Fibroblast of upper back skin (primary cell): ENCODE data around the gene TMUB2.
A peak's percentile ranks its signal among the peaks of the same experiment; 100 is the strongest.

Source experiments
- DNase-seq: peaks from one replicate; pipeline ENCODE4 v3.0.0-alpha.2; 2013

The TMUB2 gene

GRCh38 chr17:44203731-44204440, 17.1 kb downstream of the TMUB2 start:
- DNase-seq = peak; percentile 58

GRCh38 chr17:44204441-44204882, 17.7 kb downstream of the TMUB2 start:
- DNase-seq = peak; percentile 64

DNA sequence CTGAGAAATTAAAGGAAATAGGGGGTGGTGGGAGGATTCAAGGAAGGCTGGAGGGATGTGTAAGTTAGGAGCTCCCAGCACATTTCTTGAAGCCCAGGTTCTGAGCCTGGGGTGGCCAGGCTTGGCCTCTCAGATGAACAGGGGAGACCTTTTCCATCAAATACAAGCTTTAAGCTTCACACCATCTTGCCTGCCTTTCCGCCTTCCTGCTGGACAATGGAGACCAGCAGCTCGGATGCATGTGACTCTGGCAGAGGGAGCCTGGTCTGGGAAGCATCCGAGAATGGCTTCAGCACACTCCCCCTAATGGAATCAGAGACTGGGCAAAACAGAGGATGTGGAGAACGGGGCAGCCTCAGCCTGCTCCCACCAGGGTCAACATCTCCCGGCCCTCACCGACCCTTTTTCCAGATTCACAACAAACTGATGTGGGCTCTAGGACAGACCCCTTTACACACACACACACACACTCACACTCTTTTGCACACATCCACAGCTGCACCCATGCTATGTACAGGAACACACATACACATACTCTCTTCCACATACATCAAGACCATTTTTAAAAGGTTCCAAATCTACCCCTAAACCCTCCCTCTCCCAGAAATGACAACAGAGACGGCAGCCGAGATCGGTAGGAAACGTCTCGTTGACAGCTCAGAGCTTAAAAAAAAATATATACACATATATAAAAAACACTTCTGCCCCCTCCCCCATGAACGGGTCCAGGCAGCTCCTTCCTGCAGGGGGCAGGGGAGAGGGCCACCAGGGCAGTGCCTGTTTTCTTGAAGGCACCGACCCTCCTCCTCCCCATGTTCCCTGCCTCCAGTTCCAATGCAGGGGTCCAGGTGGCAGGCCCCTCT, 19.4 kb downstream of the TMUB2 start:
- peak; percentile 11 for DNase-seq

- DNase-seq = no peak
These were observed 20.0 kb downstream of the TMUB2 start for GRCh38 chr17:44206825-44207155.

- DNase-seq = no peak
These were observed 20.5 kb downstream of the TMUB2 start for GRCh38 chr17:44207319-44207718.

DNA sequence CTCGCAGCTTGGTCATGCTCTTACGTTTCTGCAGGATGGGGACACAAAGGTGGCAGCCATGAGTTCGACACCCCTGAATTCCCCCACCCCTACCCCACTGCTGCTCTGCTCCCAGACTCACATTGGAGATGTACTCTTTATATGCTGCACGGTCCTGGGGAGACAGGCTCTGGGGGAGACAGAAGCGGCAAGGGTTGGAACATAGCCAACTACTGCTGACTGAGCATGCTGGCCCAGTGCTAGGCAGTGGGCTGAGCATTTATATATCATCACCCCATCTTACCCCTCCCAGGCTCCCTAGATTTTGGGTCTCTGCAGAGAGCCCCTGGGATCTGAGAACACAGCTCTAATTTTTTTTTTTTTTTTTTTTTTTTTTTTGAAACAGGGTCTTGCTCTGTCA, 21.0 kb downstream of the TMUB2 start:
- DNase-seq = no peak

GRCh38 chr17:44209786-44210341, 23.1 kb downstream of the TMUB2 start:
- DNase-seq = no peak

- DNase-seq = peak; percentile 83
These were observed 23.8 kb downstream of the TMUB2 start for GRCh38 chr17:44210342-44211192.

DNA sequence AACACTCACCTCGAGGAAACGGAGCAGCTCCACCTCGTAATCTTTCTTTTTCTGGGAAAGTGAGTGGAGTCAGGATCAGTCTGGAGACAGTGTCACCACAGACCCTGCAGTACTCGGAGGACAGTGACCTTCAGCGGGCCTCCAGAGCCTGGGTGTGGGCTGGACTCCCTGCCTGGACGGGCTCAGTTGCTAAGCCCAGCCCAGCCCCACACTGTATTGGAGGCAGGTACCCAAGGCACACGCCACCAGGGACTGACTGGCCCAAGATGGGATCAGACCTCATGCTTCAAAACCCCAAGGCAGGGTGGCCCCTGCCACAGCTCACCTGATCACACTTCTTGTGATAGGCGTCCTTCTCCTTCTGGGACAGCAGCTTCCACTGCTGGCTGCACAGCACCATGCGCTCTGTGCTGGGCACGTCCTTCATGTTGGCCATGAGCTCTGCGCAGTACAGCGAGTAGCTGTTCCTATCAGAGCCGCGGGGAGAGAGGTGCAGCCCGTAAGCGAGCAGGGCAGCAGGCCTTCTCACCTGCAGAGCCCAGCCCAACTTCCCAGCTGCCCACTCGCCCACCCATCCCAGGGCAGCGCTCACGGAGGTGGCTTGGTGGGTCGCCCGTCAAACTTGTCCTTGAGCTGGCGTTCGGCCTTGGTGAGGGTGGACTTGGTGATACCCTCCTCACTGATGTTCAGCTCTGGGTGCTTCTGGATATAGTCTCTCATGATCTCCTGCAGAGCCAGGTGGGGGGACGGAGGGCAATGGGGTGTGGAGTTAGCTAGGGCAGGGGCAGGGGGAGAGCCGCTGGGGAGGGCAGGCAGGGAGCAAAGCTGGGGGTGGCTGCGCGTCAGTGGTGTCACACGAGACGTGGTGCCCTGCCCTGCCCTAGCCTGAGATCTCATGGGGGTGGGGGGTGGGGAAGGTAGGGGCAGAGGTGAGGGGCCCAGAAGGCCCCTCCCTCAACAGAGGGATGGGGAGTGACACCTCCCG, 24.8 kb downstream of the TMUB2 start:
- no peak for DNase-seq

- DNase-seq = no peak
These were observed 26.0 kb downstream of the TMUB2 start for GRCh38 chr17:44212507-44213402.

GRCh38 chr17:44213403-44214229, 26.8 kb downstream of the TMUB2 start:
- DNase-seq = no peak

DNA sequence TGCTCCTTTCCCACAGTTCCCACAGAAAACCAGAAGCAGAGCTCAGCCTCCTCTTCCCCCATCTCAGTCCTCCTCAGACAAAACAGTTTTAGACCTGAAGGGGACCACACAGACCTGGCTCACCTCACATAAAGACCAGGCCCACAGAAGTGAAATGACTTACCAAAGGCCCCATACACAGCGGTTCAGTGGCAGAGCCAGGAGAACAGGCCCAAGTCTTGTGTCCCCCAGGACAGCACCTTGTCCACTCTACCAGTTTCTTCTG, 27.4 kb downstream of the TMUB2 start:
- no peak for DNase-seq

DNA sequence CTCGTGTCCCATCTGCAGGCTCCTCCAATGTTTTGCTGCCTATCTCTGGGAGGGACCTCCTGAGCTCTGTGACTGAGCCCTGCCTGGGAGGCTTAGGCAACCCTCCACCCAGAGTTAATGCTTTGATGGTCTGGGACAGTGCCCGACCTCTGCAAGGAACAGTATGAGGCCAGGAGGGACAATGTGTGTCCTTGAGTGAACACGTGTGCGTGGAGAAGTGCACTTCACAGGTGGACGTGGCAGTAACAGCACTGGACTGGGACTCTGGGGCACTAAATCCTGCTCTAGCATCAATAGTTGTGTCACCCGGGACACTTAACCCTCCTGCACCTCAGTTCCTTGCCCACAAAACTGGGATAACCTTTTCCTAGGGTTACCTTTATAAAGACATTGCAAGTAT, 28.1 kb downstream of the TMUB2 start:
- DNase-seq = no peak

GRCh38 chr17:44216173-44216572, 29.4 kb downstream of the TMUB2 start:
- DNase-seq = no peak

DNA sequence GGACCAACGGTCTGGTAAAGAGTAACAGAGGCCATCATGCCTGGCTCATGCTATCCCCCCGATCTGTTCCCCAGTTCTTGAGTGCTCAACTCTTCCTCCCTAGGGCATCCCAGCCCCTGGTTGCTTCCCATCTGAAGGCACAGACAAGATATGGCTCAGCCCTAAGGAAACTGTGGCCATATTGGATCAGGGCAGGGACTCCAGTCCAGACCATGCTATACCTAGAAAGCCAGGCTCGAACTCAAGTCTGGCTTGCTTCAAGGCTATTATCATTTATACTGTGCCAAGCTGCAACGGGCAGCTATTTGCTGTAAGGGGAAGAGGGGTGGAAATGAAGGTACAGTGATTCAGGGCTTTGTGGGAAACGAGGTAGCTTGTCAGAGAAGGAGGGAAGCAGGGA, 29.9 kb downstream of the TMUB2 start:
- no peak for DNase-seq

- no peak for DNase-seq
These were observed 31.1 kb downstream of the TMUB2 start for GRCh38 chr17:44217738-44218343.

DNA sequence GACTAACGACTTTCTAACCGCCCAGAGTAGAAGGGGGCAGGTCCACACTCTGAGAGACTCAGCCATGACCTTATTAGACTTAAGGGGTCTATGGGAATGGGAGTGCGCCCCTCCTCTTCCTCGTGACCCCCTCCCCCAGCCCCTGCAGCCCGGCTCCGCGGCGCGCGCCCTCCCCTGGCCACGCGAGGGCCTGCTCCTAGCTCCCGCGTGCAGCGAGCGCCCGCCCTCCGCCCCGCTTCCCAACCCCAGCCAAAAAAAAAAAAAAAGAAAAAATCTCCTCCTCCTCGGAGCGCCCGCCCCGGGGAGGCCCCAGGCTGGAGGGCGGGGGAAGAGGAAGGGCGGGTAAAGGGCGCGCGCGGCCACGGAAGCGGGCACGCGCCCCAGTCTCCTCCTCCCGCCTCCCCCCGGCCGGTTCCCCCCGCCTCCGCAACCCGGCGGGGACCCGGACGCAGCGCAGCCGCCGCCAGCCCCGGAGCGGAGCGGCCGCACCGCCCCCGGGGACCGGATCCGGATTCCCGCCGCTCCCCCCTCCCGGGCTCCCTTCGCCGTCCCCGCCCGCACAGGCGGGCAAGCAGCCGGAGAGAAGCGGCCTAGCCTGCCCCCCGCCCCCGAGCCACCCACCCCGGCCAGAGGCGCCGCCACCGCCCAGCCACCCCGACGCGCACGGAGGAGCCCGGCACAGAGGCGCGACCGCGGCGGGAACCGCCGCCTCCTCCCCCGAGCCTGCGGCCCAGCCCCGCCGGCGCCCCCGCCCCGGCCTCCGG, 31.8 kb downstream of the TMUB2 start:
- DNase-seq = peak; percentile 94

DNA sequence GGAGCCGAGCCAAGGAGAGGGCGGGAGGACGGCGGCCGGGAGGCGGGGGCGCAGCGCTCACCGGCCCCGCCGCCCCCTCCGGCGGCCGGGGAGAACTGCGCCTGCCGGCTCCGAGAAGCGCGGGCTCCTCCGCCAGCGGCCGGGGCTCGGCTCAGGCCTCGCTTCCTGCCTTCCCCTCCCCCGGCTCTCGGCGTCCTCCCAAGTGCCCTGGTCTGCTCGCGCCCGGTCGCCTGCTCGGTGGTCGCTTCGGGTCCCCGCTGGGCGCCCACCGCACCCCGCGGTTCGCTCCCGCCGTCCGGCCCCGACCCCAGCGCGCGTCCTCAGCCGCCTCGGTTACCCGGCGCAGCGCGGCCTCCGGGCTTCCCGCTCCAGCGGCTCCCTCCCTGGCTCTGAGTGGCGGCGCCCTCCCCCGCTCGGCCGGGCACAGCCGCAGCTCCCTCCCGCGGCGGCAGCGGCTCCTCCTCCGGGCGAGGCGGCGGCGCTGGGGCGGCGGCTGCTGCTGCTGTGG, 32.4 kb downstream of the TMUB2 start:
- DNase-seq = peak; percentile 69
